ENCODE measurements around the gene SLC16A3.

GRCh38 chr17:82200135-82200534 is 28.7 kb upstream of the SLC16A3 start:
- TF ChIP-seq TCF4 (CRISPR knock-in tag; IDR thresholded peaks at IDR 0.05; ENCODE audit: borderline replicate concordance) (no peak), ESRRG (CRISPR knock-in tag; IDR thresholded peaks at IDR 0.05) (no peak), ZNF565 (CRISPR knock-in tag; conservative IDR thresholded peaks at IDR 0.05; ENCODE audit: low read depth) (no peak), CREB5 (CRISPR knock-in tag; IDR thresholded peaks at IDR 0.05; ENCODE audit: low read depth) (no peak), ZFP30 (CRISPR knock-in tag; IDR thresholded peaks at IDR 0.05) (no peak), ZFP3 (CRISPR knock-in tag; IDR thresholded peaks at IDR 0.05) (no peak), GLIS3 (CRISPR knock-in tag; IDR thresholded peaks at IDR 0.05) (no peak), ZC3H10 (CRISPR knock-in tag; IDR thresholded peaks at IDR 0.05) (no peak), ARNTL (CRISPR knock-in tag; IDR thresholded peaks at IDR 0.05; ENCODE audit: borderline replicate concordance, low read depth) (no peak)
- TF ChIP-seq, protein P1, sequence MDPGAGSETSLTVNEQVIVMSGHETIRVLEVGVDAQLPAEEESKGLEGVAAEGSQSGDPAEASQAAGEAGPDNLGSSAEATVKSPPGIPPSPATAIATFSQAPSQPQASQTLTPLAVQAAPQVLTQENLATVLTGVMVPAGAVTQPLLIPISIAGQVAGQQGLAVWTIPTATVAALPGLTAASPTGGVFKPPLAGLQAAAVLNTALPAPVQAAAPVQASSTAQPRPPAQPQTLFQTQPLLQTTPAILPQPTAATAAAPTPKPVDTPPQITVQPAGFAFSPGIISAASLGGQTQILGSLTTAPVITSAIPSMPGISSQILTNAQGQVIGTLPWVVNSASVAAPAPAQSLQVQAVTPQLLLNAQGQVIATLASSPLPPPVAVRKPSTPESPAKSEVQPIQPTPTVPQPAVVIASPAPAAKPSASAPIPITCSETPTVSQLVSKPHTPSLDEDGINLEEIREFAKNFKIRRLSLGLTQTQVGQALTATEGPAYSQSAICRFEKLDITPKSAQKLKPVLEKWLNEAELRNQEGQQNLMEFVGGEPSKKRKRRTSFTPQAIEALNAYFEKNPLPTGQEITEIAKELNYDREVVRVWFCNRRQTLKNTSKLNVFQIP (CRISPR knock-in tag; IDR thresholded peaks at IDR 0.05; ENCODE audit: borderline replicate concordance, low read depth), result no peak
- TF ChIP-seq, protein P2, sequence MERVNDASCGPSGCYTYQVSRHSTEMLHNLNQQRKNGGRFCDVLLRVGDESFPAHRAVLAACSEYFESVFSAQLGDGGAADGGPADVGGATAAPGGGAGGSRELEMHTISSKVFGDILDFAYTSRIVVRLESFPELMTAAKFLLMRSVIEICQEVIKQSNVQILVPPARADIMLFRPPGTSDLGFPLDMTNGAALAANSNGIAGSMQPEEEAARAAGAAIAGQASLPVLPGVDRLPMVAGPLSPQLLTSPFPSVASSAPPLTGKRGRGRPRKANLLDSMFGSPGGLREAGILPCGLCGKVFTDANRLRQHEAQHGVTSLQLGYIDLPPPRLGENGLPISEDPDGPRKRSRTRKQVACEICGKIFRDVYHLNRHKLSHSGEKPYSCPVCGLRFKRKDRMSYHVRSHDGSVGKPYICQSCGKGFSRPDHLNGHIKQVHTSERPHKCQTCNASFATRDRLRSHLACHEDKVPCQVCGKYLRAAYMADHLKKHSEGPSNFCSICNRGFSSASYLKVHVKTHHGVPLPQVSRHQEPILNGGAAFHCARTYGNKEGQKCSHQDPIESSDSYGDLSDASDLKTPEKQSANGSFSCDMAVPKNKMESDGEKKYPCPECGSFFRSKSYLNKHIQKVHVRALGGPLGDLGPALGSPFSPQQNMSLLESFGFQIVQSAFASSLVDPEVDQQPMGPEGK (CRISPR knock-in tag; IDR thresholded peaks at IDR 0.05; ENCODE audit: borderline replicate concordance), result no peak
- TF ChIP-seq, protein P3, sequence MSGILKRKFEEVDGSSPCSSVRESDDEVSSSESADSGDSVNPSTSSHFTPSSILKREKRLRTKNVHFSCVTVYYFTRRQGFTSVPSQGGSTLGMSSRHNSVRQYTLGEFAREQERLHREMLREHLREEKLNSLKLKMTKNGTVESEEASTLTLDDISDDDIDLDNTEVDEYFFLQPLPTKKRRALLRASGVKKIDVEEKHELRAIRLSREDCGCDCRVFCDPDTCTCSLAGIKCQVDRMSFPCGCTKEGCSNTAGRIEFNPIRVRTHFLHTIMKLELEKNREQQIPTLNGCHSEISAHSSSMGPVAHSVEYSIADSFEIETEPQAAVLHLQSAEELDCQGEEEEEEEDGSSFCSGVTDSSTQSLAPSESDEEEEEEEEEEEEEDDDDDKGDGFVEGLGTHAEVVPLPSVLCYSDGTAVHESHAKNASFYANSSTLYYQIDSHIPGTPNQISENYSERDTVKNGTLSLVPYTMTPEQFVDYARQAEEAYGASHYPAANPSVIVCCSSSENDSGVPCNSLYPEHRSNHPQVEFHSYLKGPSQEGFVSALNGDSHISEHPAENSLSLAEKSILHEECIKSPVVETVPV (CRISPR knock-in tag; IDR thresholded peaks at IDR 0.05), result no peak
